HEK293 (cell line): Measurements from ENCODE around the gene DNMT3A.

Experiments
- ATF2 ChIP-seq: fragments of 450-650 bp; formaldehyde crosslinking; IDR thresholded peaks from 2 replicates; pipeline ENCODE4 v1.5.1; 2016; ENCODE audit warnings: missing biosample characterization, missing genetic modification characterization, low read depth
- CTCF ChIP-seq: fragments of 450-650 bp; formaldehyde crosslinking; IDR thresholded peaks from 2 replicates; pipeline ENCODE4 v1.5.1; 2016; ENCODE audit warnings: missing biosample characterization, missing genetic modification characterization
- PRDM2 ChIP-seq: fragments of 450-650 bp; formaldehyde crosslinking; IDR thresholded peaks from 2 replicates; pipeline ENCODE4 v1.5.1; 2016; ENCODE audit warnings: missing biosample characterization, missing genetic modification characterization, borderline replicate concordance
- REPIN1 ChIP-seq: fragments of 450-650 bp; formaldehyde crosslinking; IDR thresholded peaks from 2 replicates; pipeline ENCODE4 v1.5.1; 2017; ENCODE audit warnings: missing biosample characterization, missing genetic modification characterization, low read depth
- REST ChIP-seq: fragments of 450-650 bp; formaldehyde crosslinking; IDR thresholded peaks from 2 replicates; pipeline ENCODE4 v1.5.1; 2016; ENCODE audit warnings: missing biosample characterization, missing genetic modification characterization
- ZBTB49 ChIP-seq: fragments of 450-650 bp; formaldehyde crosslinking; IDR thresholded peaks from 2 replicates; pipeline ENCODE4 v1.5.1; 2016; ENCODE audit warnings: missing biosample characterization, missing genetic modification characterization, low read depth
- ZNF184 ChIP-seq: fragments of 450-650 bp; IDR thresholded peaks from 2 replicates; pipeline ENCODE4 v1.5.1; 2018; ENCODE audit warnings: missing biosample characterization, mild to moderate bottlenecking, missing genetic modification characterization
- ZNF274 ChIP-seq, 2 experiments: fragments of 200-500 bp in 1 of 2; fragments of 450-650 bp in 1 of 2; sonication (Bioruptor generic) in 1 of 2; formaldehyde crosslinking in 1 of 2; IDR thresholded peaks; 2 replicates each; pipeline versions ENCODE4 v1.5.1 to v1.6.1; 2014 to 2016; ENCODE audit warnings: borderline replicate concordance in 1 of 2, inconsistent platforms in 1 of 2, low read length in 1 of 2, missing biosample characterization in 1 of 2, missing genetic modification characterization in 1 of 2
- ZNF501 ChIP-seq: fragments of 450-650 bp; formaldehyde crosslinking; IDR thresholded peaks from 2 replicates; pipeline ENCODE4 v1.5.1; 2016; ENCODE audit warnings: missing biosample characterization, missing genetic modification characterization
- ZNF707 ChIP-seq: fragments of 450-650 bp; formaldehyde crosslinking; IDR thresholded peaks from 2 replicates; pipeline ENCODE4 v1.5.1; 2016; ENCODE audit warnings: missing biosample characterization, missing genetic modification characterization
- ZSCAN18 ChIP-seq: fragments of 450-650 bp; formaldehyde crosslinking; IDR thresholded peaks from 2 replicates; pipeline ENCODE4 v1.5.1; 2016; ENCODE audit warnings: missing biosample characterization, missing genetic modification characterization

- no peak for TF ChIP-seq CTCF (tag by site-specific recombination)
- TF ChIP-seq ZBTB49 (tag by site-specific recombination) = no peak
- no peak for TF ChIP-seq PRDM2 (tag by site-specific recombination)
- TF ChIP-seq REPIN1 (tag by site-specific recombination) = no peak
- TF ChIP-seq ZNF707 (tag by site-specific recombination) = no peak
- TF ChIP-seq ZNF274 (IDR thresholded peaks at IDR 0.05; ENCODE audit: low read length) = no peak
- no peak for TF ChIP-seq ZNF274 (tag by site-specific recombination; IDR thresholded peaks at IDR 0.05; ENCODE audit: borderline replicate concordance)
- no peak for TF ChIP-seq ZSCAN18
- TF ChIP-seq ZNF184 (tag by site-specific recombination) = no peak
- TF ChIP-seq ZNF501 (tag by site-specific recombination) = no peak
- TF ChIP-seq REST (tag by site-specific recombination) = no peak
- TF ChIP-seq ATF2 (tag by site-specific recombination) = no peak
These were observed 3.8 kb downstream of the DNMT3A start for GRCh38 chr2:25337891-25338290.
